NCI-H510A (cell line): ENCODE measurements around the gene TACR2.
A peak's percentile ranks its signal among the peaks of the same experiment; 100 is the strongest.

Source experiments
- DNase-seq: peaks from one replicate; lab custom pipeline; 2025; lab: John Stamatoyannopoulos, UW

Gene TACR2

DNA sequence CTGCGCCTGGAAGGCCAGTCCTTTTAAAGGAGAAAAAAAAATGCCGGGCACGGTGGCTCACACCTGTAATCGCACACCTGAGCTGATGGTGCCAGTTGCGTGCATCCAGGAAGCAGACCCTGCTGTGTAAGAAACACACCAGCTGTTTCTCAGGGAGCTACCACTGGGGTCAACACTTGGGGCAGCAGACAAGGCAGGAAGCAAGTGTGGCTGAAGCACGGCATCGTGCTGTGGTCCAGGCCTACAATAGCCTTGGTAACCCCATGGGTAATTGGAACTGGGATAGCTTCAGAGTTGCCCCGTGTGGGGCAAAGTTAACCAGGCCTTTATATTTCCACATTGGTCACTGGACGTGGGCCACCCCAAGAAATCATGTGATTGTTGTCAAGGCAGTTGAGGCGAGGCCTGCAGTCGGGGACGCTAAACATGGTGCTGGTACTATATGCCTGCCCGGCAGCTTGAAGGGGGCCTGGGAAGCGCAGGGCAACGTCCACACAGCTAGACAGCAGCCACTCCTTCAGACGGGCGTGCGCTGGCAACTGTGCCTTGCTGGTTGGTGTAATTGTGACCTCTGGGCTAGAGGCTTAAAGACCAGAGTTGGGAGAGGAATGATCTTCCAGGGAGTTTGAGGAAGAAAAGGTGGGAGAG lies 2.5 kb upstream of the TACR2 start:
- DNase-seq: no peak

DNA sequence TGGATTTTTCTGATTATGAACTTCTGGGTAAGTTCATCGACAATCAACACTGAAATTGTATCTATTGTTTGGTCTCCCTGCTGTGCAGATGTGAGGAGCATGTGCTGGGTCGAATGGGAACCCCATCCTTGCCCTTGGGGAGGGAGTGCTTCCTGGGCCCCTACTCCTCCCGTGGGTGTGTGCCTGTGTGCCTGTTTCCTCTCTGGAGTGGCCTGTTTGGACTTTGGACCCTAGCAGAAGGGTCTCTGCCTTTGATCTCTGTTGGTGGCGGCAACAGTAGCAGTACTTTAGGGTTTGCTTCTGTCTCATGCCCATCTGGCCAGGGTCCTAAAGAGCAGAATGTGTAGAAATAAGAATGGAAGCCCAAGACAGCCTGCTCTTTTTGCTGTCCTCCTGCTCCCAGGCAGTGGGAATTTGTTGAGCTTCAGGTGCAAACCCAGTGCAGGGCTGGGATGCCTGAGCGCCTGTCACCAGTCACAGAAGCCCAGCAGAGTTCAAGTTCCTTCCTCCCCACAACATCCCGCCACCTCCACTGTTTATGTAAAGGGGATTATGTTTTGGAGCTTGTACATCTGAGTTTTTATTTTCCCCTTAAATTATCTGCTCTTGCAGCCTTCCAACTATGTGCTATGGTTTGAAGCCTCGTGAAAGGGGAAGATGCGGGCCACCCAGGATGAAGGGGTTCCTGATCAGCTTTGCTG lies 1.5 kb upstream of the TACR2 start:
- DNase-seq: no peak

DNA sequence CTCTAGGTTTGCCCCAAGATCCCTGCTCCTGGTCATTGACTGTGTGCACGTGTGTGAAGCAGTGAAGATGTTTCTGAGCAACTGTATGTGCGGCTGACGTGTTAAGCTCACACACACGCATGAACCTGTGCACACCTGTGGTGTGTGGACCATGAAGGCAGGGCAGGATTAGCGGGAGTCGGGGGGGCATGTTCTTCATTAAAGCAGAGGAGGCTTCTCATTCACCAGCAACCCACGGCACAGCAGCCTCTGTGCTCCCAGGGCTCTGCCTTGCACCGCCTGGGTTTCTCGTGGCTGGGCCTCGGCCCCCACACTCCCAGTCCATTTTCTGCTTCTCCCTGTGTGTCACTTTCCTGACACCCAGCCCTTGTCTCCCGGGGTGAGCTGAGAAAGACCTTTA lies 824 bp upstream of the TACR2 start:
- DNase-seq: no peak

DNA sequence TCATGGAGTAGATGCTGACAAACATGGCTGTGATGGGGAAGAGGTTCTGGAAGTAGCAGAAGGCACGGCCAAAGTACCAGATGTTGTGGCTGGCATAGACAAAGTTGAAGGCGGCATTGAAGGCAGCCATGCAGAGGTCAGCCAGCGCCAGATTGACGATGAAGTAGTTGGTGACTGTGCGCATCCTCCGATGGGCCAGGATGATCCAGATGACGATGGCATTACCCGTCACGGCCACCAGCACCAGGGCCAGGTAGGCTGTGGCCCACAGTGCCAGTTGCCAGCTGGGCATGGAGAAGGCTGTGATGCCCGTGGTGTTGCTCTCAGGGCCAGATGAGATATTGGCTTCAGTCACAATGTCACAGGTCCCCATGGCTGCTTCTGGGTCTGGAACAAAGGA lies 767 bp downstream of the TACR2 start:
- no peak for DNase-seq

DNA sequence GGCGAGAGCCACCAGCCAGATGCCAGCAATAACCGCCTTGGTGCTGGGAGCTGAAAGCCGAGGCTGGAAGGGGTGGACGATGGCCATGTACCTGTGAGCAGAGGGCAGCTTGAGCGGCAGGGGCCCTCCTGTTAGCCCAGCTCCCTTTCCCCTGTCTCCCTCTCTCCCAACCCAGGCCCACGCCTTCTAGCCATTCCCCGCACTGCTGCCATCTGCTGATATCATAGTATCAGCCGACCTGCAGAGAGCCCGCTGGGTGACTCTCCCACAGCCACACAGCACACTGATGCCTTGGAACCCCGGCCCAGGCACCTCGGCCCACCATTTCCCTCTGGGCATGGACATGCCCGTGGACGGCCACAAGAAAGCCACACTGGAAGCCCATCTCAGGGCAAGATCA lies 1.7 kb downstream of the TACR2 start:
- no peak for DNase-seq

DNA sequence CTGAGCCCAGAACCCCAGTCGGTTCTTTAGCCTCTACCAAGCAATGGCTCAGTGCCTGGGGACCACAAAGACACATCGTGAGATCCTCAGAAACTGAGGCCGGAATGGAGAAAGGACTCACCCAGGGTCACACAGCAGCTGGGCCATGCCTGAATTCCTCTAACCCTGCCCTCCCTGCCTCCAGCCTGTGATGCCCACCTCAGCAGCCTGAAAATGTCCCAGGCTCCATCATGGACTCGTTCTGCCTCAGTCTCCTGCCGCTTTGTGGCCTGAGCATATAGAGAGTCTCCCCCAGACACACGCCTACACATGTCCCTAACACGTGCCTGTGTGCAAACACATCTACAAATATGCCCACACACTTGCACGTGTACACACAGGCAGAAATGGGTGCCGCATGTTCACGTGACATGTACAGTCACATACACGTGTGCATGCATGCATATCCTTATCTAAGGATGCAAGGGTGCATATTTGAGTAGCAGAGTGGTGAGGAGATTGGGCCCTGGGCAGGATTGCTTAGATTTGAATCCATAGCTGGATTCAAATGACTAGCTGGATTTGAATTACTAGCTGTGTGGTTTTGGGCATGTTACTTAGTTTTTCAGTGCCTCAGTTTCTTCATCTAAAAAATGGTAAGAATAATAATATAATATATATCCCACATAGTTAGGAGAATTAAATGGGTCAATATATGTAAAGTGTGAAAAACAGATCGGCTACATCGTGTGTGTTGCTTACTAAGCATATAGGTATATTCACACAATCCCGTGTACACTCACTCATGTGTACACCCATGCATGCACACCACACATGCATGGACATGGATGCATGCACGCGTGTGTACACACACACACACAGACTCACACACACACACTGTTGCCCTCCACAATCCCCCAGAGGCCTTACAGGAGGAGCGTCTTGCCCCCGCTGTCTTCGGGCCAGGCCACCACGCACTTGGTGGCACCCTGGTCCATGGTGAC lies 2.4 kb downstream of the TACR2 start:
- no peak for DNase-seq

DNA sequence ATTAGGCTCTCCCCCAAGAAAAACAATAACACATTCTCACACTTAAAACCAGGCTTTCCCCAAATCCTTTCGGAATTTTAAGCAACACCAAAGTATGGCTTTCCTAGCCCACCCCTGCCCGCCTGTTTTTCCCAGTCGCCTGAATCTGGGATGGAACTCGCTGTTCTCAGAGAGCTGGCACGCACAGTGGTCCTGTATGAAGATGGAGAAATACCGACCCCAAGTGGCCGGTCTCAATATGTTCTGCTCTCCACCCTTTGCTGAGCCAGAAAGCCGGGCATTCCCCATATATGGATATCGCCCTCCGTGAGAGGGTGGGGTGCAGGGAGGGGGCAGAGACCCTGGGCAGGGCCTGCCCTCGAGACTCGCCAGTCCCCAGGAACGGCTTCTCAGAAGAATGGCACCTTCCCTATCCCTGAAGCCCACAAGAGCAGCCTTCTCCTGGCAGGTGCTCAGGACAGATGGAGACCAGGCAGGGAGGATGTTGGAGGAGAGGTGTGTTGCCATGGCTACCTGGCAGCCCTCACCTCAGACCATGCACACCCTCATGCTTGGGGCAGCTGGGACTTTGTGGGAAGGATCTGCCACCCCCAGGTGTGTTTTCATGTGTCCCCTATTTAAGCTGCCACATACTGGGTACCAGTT lies 3.4 kb downstream of the TACR2 start:
- DNase-seq: peak; percentile 55

DNA sequence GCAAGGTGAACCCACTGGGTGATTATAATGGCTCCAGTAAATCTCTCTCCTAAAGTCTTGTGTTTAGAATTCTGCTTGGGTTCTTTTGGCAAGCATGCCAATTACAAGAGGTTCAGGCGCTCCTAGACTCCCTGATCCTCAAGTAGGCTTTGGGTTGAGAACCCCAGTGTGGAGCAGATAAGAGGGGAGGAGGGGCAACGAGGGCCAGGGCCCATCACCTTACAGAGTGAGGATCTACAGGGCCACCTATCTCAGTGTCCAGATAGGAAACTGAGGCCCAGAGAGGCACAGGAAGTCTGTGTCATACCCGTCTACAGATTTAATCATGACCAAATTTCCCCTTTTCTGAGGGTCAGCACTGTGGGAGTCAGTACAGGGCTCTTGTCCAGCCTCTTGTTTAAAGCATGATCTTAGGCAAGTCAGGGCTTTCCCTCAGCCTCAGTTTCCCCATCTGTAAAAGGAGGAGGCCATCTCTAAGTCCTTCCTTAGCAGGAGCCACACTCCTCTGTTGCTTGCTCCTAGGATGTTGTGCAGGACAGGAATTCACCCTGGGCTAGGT lies 4.4 kb downstream of the TACR2 start:
- no peak for DNase-seq

DNA sequence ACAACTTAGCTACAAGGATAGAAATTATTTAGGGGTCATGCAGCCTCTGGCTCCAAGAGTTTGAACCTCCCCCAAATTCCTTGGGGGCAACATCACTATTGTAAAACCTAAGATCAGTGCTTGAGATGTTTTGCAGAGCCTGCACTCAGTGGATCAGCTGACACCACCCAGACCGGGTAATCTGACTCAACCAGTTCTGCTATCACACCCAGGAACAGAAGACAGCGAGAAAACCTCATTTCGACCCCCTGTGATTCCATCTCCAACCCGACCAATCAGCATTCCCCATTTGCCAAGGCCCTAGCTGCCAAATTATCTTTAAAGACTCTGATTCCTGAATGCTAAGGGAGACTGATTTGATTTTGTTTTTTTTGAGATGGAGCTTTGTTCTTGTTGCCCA lies 5.2 kb downstream of the TACR2 start:
- DNase-seq: no peak

DNA sequence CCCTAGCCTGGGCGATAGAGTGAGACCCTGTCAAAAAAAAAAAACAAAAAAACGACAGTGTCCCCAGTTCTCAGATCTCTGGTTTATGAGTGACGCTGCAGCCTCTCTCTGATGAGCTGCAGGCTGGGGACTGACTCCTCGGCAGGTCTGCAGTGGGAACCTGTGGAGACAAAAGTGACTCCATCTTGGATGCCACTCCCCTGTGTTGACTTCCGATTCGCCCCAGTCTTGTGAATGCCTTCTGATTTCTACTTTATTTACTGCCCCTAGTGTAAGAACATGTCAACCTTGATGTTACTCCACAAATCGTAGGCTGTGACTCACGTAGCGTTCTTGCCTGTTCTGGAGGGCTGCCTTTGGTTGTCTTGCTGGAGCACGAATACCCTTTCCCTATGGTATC lies 6.2 kb downstream of the TACR2 start:
- DNase-seq: no peak

DNA sequence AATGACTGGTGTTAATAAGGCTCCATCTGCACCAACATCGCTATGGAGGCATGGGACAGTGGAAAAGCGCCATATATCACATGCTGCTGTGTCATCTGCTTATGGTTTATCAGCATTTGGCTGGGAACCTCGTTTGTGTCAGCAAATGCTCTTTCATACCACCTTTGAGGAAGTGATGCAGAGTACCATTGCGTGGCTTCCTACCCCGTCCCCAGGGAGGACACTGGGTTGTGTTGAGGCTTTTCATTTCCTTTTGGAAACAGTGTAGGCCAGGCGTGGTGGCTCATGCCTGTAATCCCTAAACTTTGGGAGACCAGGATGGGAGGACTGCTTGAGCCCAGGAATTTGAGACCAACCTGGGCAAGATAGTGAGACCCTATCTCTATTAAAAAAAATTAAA lies 6.8 kb downstream of the TACR2 start:
- no peak for DNase-seq

DNA sequence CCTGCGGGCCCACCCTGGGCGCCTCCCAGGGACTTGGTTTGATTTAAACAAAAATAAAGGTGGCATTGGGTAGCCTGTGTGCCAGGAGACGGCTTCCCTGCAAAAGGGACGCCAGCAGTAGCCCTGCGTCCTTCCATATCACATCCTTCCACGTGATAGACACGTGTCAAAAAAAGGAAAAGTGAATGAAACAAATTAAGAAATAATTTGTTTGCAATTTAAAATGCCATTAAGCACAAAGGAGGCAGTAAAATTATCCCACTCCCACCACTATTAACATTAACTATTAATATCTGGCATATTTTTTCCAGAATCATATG lies 7.6 kb downstream of the TACR2 start:
- no peak for DNase-seq

DNA sequence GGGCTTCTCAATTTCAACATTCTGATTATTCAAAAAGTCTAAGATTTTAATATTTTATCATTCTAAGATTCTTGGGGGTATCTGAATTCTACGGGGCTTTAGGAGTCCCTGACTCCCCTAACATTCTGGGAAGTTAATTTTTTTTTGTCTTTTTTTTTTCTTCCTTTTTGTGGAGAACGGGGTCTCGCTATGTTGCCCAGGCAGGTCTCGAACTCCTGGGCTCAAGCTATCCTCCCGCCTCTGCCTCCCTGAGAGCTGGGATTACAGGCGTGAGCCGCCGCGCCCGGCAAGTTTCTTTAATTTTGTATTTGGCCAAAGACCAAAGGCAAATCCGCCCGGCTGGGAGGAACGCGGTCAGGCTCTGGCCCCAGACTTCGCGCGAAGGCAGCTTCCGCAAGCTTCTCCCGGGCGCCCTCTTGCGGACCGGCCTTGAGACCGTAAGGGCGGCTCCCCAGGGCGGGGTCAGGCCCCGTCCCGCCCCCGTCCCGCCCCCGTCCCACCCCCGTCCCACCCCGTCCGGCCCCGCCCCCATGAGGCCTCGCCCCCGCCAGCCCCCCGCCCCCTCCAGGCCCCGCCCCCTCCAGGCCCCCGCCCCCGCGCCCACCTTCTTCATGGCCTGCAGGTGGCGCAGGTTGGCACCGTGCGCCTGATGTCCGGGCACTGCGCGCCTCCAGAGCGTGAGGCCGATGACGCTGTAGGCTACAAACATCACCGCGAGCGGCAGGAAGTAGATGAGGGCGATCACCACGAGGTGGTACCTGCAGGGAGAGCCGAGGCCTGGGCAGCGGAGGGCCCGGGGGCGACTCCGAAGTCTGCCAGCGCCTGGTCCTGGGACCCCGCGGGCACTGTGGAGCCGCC lies 8.2 kb downstream of the TACR2 start:
- DNase-seq: peak; percentile 80

DNA sequence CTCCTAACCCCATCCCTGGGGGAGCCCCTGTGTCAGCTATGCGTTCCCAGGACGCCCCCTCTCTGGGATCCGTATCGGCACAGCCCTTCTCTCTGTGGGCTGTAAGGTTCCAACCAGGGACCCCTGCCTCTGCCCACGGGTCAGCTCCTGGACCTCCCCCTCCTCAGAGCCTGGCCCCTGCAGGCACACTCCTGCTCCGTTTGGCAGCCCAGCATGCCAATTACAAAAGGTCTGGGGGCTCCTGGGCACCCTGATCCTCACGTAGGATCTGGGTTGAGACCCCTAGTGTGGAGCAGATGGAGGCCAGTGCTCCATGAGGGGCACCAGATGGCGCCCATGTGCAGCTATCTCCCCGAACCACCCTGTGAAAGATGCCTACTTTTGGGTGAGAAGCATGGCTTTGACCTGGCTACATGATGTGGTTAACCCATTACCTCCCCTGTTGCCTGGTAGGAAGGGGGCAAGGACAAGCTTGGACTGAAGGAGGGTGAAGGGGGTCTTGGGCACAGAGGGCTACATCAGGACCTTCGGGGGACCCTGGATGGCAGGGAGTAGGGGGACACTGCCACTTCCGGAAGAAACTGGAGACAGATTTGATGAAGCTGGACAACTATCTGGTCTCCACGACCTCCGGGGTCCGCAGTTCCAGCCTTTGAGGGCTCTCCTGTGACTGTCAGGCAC lies 9.0 kb downstream of the TACR2 start:
- DNase-seq: no peak

DNA sequence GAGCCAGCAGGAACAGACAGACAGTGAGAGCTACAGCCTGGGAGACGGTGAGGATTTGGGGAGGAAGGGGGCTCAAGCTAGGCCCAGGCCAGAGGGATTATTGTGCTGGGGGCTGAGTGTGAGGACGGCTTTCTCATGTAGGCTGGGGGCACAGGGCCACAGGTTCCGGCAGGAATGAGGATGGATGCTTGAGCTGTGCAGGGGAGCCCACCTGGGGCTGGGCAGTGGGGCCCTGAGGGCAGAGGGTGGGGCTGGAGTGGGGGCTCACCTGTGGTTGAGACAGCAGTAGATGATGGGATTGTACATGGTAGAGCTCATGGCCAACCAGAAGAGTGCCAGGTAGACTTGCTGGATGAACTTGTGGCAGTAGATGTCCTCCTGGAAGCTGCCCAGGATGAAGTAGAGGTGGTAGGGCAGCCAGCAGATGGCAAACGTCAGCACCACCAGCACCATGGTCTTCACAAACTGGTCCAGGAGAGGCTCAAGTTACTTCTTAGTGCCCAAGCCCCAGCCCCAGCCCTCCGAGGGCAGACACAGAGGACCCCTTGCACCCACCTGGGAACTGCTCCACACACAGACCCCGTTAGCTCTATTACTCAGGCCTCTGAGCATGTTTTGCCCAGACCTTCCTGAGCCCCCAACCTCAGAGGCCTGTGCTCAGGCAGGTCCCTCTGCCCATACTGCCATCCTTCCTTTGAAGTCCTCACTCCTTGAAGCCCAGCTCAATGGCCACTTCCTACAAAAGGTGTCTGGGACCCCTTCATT lies 9.7 kb downstream of the TACR2 start:
- no peak for DNase-seq

DNA sequence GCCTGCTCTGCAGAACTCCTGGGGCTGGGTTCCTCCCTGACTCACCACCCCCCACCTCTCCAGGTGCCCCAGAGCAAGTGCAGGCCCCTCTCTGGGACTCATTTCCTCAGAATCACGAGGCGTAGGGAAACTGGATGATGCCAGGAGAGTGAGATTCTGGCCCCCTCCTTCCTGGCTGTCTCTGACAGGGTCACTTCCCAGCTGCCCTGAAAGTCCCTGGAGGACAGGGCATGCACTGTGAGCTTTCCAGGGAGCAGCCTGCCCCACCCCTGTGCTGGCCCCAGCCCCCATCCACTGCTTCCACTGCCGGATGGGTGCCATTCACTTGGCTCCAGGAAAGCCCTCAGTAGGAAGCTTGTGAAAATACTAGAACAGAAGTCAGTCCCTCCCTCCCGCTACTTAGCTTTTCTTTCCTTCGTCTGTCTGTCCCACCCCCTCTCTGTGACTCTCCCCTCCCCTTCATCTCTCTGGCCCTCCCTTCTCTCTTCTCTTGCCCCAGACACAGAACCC lies 10.4 kb downstream of the TACR2 start:
- no peak for DNase-seq

DNA sequence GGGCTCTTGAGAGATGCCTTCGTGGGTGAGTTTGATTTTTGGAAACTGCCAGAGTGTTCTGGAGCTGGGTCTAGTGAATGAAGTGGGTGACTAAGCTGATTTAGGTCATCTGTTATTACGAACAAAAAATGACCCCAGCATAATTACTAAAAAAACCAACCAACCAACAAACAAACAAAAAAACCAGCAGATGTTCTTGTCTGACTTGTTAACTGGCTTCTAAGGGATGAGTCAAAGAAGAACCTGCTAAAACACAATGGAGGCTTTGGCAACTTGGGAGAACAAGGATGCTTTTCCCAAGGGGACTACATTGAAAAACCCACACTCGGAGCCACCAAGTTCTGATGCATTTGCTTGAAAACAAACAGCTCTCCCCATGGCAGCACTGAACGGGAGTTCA lies 11.5 kb downstream of the TACR2 start:
- DNase-seq: no peak

DNA sequence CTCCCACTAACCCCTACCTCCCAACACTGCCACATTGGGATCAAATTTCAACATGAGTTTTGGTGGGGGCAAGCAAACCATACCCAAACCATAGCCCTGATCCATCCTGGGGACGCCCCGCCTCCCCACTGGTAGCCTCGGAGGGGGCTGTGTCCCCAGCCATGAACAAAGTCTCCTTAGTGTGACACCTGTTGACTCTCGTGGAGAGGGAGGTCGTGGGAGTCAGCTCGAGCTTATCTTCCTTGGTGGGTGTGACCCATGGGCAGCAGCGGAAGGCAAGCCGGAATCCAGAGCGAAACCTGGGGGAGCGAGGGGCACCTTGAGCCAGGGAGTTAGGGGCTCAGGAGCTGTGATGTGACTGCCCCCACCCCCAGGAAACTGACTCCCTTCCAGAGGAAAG lies 11.9 kb downstream of the TACR2 start:
- no peak for DNase-seq

DNA sequence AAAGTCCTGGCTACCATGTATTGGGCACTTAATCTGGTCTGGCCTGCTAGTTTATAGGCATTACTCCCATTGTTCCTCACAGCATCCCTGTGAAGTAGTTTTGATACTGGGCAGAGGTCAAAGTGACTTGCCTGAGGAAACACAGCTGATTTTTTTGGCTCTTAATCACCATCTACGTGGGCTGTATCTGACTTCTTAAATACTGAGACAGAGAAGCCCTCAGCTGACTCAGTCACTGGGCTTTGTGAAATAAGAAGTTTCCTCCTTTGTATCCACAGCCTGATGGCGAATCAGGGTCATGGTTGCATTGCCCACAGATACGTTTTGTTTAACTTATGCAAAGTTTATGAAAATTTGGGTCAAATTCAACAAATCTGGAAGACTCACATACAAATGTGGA lies 13.2 kb downstream of the TACR2 start:
- no peak for DNase-seq

DNA sequence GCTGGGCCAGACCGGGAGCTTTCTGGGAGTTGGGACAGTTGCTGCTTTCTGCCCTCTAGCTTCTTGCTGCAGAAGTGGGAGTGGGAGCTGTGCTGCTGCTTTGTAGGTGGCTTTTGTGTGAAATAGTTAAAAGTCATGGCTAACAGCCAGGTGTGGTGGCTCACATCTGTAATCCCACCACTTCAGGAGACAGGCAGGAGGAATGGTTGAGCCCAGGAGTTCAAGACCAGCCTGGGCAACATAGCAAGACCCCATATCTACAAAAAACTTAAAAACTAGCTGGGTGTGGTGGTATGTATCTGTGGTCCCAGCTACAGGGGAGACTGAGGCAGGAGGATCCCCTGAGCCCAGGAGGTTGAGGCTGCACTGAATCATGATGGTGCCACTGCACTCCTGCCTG lies 13.7 kb downstream of the TACR2 start:
- no peak for DNase-seq
